ENCODE data around the gene RALGPS2.

DNA sequence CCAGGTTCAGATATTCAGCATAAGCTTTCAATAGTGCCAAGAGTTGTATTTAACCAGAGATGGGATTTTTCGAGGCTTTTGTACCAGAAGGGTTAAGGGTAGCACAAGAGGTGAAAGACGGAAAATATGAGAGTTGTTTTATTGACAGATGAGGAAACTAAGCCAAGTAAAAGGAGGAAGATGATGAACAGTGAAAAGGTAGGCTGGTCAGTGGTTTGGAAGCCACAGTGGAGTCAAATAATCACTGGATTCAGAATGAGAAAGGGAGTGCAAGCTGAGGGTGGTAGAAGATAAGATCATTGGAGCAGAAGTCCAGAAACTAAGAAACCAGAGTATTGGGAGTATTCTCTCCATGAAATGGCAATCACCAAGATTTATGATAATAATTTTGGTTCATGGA, 100.1 kb downstream of the RALGPS2 start:
- TF ChIP-seq POLR2A (IDR thresholded peaks at IDR 0.05) (no peak), POLR2AphosphoS5 (IDR thresholded peaks at IDR 0.05) (no peak), EP300 (IDR thresholded peaks at IDR 0.05) (no peak)
- TF ChIP-seq, protein P1, sequence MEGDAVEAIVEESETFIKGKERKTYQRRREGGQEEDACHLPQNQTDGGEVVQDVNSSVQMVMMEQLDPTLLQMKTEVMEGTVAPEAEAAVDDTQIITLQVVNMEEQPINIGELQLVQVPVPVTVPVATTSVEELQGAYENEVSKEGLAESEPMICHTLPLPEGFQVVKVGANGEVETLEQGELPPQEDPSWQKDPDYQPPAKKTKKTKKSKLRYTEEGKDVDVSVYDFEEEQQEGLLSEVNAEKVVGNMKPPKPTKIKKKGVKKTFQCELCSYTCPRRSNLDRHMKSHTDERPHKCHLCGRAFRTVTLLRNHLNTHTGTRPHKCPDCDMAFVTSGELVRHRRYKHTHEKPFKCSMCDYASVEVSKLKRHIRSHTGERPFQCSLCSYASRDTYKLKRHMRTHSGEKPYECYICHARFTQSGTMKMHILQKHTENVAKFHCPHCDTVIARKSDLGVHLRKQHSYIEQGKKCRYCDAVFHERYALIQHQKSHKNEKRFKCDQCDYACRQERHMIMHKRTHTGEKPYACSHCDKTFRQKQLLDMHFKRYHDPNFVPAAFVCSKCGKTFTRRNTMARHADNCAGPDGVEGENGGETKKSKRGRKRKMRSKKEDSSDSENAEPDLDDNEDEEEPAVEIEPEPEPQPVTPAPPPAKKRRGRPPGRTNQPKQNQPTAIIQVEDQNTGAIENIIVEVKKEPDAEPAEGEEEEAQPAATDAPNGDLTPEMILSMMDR (IDR thresholded peaks at IDR 0.05), result no peak

Measured in upper lobe of left lung (tissue), 4 donors.